H1 (cell line): ENCODE measurements around the gene FCGBP. TPM values are rescaled to one million over a fixed set of nuclear protein-coding genes. Genes with fewer than 3 reads are reported as not detected.

Source experiments
- BACH1 ChIP-seq: IDR thresholded peaks from 2 replicates; pipeline ENCODE4 v1.6.1; 2012; ENCODE audit warnings: low read length, improper control_type of control experiment
- RXRA ChIP-seq: IDR thresholded peaks from 2 replicates; pipeline ENCODE4 v1.6.1; 2011; ENCODE audit warnings: low read depth, mild to moderate bottlenecking, low read length, moderate library complexity; ENCODE audit not compliant: insufficient read depth
- polyA plus RNA-seq, 7 experiments: library from polyadenylated mRNA; depleted of rRNA in 3 of 7; stranded (reverse) in 5 of 7; unstranded in 2 of 7; fragments of >200 nt in 5 of 7; fragments of 200-250 nt in 2 of 7; gene quantifications; 1 replicate in 5 of 7; 2 replicates in 1 of 7; 4 replicates in 1 of 7; pipeline versions ENCODE4 v1.2.1 to v1.2.3, GENCODE V29; 2011 to 2013; ENCODE audit warnings: missing spikeins in 2 of 7, mixed read lengths in 2 of 7
- total RNA-seq: library from RNA; stranded (reverse); fragmentation: NEBNext Ultra II Directional; extraction: Animal tissue kit (Norgen Biotek cat#: 25700); gene quantifications from 2 replicates; pipeline ENCODE4 v1.2.1, GENCODE V29; 2021

Gene FCGBP
- total and polyA plus RNA-seq, 2 of the 8 experiments (the other 6 are each of a cell fraction or from before 2014, with no cell fraction given) = 1.1 to 3.1 TPM

DNA sequence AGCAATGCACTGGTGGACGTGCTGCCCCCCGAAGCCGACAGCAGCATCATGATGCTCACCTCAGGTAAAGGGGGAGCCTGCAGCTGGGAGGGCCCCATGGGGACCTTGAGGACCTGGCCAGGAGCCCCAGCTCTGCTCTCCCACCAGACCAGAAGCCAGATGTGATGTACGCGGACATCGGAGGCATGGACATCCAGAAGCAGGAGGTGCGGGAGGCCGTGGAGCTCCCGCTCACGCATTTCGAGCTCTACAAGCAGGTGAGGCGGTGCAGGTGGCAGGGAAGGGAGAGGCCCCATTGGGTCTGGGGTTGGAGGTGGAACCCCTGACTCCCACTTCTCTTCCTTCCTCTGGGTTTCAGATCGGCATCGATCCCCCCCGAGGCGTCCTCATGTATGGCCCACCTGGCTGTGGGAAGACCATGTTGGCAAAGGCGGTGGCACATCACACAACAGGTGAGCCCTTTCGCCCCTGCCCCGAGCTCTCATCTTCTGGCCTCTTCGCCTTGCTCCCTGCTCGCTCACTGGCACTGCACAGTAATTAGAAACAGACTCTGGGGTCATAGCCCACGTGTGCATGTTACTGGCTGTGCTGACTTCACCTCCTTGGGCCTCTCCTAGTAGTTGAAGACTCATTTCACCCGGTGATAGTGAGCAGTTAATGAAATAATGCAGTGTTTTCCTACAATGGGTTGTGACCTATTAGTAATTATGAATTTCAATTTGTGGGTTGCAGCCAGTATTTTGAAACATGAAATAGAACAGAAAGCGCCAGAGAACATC, 40.1 kb upstream of the FCGBP start (continued):
- no peak for TF ChIP-seq BACH1
- no peak for TF ChIP-seq RXRA
